Activated T-helper 1 cell treated with anti-CD3 and anti-CD28 coated beads, Interleukin-2, amount 50 U/mL, for 16 hours (primary cell): Measurements from ENCODE around the gene ANKRD31.

Experiments
- DNase-seq, 2 donors: peaks; one replicate each; pipeline ENCODE4 v3.0.0-alpha.2; 2020; ENCODE audit warnings: low read depth in 1 of 2, low spot score in 1 of 2

The ANKRD31 gene

DNA sequence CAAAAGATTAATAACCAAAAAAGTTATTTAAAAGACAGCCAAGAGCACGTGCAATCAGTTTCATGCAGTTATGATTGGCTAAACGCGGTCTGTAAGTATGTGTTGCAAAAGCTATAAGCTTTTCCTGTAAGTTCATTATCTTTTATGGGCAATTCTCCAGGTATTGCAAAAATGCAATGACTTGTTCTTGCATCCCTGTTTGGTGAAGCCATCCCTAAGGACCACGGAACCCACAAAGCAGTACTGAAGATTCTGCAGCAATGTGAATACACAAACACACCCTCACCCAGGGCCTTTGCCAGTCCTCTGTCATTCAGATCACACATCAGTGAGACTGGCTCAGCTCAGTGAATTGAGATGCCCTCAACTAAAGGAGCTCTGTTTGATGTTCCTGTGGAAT lies 195.7 kb downstream of the ANKRD31 start:
- DNase-seq: no peak

GRCh38 chr5:75037106-75037505 lies 199.6 kb downstream of the ANKRD31 start:
- no peak for DNase-seq

GRCh38 chr5:75034137-75034739 lies 202.4 kb downstream of the ANKRD31 start:
- DNase-seq: no peak

DNA sequence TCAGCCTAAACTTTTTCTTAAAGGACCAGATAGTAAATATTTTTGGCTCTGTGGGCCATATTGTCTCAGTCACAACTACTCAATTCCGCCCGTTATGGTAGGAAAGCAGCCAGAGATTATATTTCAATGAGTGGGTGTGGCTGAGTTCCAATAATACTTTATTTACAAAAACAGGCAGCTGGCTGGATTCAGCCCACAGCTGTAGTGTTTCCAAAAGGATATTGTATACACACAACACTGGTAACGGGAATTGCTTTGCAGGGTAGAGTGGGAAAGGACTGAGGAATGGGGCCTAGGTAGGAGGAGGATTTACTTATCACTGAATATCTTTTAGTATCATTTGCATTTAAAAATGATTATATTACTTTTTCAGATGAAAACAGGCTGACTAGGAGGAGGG lies 205.3 kb downstream of the ANKRD31 start:
- DNase-seq: no peak

DNA sequence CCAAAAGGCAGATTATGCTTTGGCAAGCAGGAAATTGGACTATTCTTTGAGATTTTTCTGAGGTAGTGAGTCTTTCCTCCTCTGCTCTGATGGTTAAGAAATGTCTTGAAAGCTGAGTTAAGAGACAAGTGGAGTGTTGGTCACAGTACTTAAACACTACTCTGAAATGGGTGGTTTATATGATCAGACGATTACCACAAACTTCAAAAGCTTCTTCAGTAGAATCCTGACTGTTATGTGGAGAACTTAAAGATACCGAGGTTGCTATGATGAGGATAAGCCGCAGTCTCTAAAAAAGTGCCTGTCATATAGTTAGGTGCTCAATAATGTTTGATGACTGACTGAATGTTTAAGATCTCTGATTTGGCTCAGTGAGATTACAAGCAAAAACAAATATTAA lies 208.6 kb downstream of the ANKRD31 start:
- no peak for DNase-seq

GRCh38 chr5:75023368-75024159 lies 213.1 kb downstream of the ANKRD31 start:
- no peak for DNase-seq

DNA sequence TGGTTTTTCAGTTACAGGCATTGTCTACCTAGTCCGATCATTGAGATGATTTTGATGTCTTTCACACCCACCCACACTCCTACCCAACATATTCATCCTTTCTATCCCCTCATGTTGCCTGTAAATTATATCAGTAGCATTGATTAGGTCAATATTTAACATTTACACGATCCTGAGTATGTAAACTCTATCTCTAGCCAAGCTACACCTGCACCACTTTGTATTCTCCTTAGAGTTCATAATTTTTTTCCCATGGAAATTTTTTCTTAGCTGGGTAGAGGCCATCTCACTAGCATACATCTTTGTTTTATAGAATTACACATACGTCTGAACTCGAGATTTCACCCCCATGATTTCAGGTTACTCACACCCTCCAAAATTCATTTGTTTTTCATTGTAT lies 214.9 kb downstream of the ANKRD31 start:
- no peak for DNase-seq

GRCh38 chr5:75021219-75021618 lies 215.5 kb downstream of the ANKRD31 start:
- no peak for DNase-seq

- DNase-seq: no peak
Observed at GRCh38 chr5:75020016-75020656, 216.5 kb downstream of the ANKRD31 start.

GRCh38 chr5:75018805-75019587 lies 217.7 kb downstream of the ANKRD31 start:
- no peak for DNase-seq
